Stomach (tissue), 9 donors: ENCODE measurements around the gene ASTN2. TPM values are rescaled to one million over a fixed set of nuclear protein-coding genes. Genes with fewer than 3 reads are reported as not detected.

ENCODE experiments used
- DNase-seq, 2 donors: peaks; one replicate each; pipeline versions ENCODE4 v3.0.0 to v3.0.0-alpha.2; 2013 to 2019
- H3K27ac ChIP-seq, 5 donors: fragments of 200-600 bp in 4 of 5; sonication (generic) in 4 of 5; one replicate each; pipeline ENCODE4 v1.5.1; 2013 to 2019; ENCODE audit warnings: mild to moderate bottlenecking in 1 of 5, moderate library complexity in 1 of 5
- H3K27me3 ChIP-seq, 3 donors: fragments of 200-600 bp; sonication (generic); one replicate each; pipeline ENCODE4 v1.5.1; 2017 to 2019; ENCODE audit warnings: mixed run types in 1 of 3
- H3K36me3 ChIP-seq, 4 donors: fragments of 200-600 bp; sonication (generic); 1 replicate in 3 of 4; 2 replicates in 1 of 4; pipeline ENCODE4 v1.5.1; 2016 to 2019
- H3K4me1 ChIP-seq, 4 donors: fragments of 200-600 bp; sonication (generic); one replicate each; pipeline ENCODE4 v1.5.1; 2016 to 2019
- H3K4me3 ChIP-seq, 4 donors: fragments of 200-600 bp; sonication (generic) in 3 of 4; one replicate each; pipeline ENCODE4 v1.5.1; 2016 to 2019; ENCODE audit warnings: mild to moderate bottlenecking in 1 of 4
- H3K9me3 ChIP-seq, 4 donors: fragments of 200-600 bp; sonication (generic); one replicate each; pipeline ENCODE4 v1.5.1; 2016 to 2019
- EP300 ChIP-seq: sonication (generic); formaldehyde crosslinking; IDR thresholded peaks from one replicate; pipeline ENCODE4 v1.6.1; 2017; ENCODE audit warnings: antibody characterized with exemption
- POLR2A ChIP-seq, 4 donors: fragments of 450-650 bp; IDR thresholded peaks; one replicate each; pipeline ENCODE4 v1.6.1; 2016; ENCODE audit warnings: antibody characterized with exemption in 4 of 4, control low read depth in 2 of 4, mild to moderate bottlenecking in 1 of 4, moderate library complexity in 1 of 4
- POLR2AphosphoS5 ChIP-seq, 3 donors: sonication (generic); formaldehyde crosslinking; IDR thresholded peaks; one replicate each; pipeline ENCODE4 v1.6.1; 2016; ENCODE audit warnings: antibody characterized with exemption in 3 of 3
- WGBS, 5 donors: extraction: QIAGEN DNeasy Blood & Tissue Kit in 3 of 5; methylation state at CpG; one replicate each; pipeline versions ENCODE4 v1.1.5 to v1.1.7; 2013 to 2018; 5-methylcytosine and 5-hydroxymethylcytosine counted together
- intact Hi-C: fragments of 100-400 bp; cut with DNase I; formaldehyde crosslinking; loops from one replicate; pipeline ENCODE4 v1.15.1; 2023; ENCODE audit warnings: low total_unique reads
- polyA plus RNA-seq, 3 donors: library from polyadenylated mRNA; stranded (reverse); fragments of 200-250 nt; gene quantifications; one replicate each; pipeline ENCODE4 v1.2.3, GENCODE V29; 2013
- total RNA-seq, 5 donors: library from RNA; depleted of rRNA; stranded (reverse); fragments of >200 nt; gene quantifications; one replicate each; pipeline versions ENCODE4 v1.1.0 to v1.2.3, GENCODE V29; 2014 to 2016
- TF ChIP-seq, protein P1 (sequence below), 7 experiments: fragments of 450-650 bp in 4 of 7; fragments of 200-600 bp in 3 of 7; sonication (generic) in 3 of 7; IDR thresholded peaks; one replicate each; pipeline ENCODE4 v1.5.1; 2016 to 2019; ENCODE audit warnings: antibody characterized with exemption in 7 of 7, control low read depth in 2 of 7, mild to moderate bottlenecking in 1 of 7
- donor health status: healthy with polysubstance abuse.
- donor health status: Bipolar disorder and iron deficiency.
- donor health status: healthy.

Gene ASTN2
- total and polyA plus RNA-seq, 8 donors: 2.1 to 22.3 (median 4.2) TPM; not detected in 1

DNA sequence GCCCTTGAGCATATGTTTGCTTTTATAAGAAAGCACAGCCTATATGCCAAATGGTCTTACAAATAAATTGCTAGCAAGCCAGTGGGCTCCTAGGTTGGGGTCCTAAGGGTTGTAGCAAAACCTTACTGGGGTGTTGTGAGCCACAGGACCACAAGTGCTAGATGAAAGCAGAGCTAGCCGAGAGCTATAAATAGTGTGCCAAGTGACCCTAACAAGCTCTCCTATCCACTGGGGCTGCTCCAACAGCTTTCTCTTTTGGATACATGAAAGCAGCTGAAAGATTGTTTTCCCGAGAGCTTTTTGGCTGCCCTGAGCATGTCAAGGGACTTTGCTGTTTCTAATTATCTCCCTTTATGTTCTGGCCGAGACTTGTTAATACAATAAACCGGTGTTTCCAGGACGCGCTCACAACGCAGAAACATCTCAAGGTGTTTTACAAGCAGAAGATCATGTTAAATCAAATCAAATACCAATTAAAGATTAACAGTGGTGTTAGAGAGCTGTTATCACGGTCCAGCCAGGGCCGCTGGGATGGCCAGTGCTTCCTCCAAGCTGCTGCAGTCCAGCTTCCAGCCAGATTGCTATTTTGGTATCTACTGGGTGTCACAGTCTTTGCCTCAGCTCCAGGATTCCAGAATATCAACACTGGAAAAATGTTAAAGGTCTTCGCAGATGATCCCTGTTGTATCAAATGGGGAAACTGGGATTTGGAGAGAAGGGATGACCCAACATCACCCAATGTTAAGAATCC, 351.0 kb downstream of the ASTN2 start:
- no peaks in the 10 kb centered on the region for H3K4me1 ChIP-seq
- H3K27ac ChIP-seq: no peak overlapping the region
- TF ChIP-seq POLR2AphosphoS5 (IDR thresholded peaks at IDR 0.05) (no peak), EP300 (no peak), POLR2A (IDR thresholded peaks at IDR 0.05) (no peak)
- TF ChIP-seq, protein P1, sequence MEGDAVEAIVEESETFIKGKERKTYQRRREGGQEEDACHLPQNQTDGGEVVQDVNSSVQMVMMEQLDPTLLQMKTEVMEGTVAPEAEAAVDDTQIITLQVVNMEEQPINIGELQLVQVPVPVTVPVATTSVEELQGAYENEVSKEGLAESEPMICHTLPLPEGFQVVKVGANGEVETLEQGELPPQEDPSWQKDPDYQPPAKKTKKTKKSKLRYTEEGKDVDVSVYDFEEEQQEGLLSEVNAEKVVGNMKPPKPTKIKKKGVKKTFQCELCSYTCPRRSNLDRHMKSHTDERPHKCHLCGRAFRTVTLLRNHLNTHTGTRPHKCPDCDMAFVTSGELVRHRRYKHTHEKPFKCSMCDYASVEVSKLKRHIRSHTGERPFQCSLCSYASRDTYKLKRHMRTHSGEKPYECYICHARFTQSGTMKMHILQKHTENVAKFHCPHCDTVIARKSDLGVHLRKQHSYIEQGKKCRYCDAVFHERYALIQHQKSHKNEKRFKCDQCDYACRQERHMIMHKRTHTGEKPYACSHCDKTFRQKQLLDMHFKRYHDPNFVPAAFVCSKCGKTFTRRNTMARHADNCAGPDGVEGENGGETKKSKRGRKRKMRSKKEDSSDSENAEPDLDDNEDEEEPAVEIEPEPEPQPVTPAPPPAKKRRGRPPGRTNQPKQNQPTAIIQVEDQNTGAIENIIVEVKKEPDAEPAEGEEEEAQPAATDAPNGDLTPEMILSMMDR (IDR thresholded peaks at IDR 0.05): no peak
- H3K36me3 ChIP-seq: no peaks in the 10 kb centered on the region
- intact Hi-C loops: no loop called here
- no peak for DNase-seq
- no peaks in the 10 kb centered on the region for H3K9me3 ChIP-seq
- no peaks in the 10 kb centered on the region for H3K27me3 ChIP-seq
- WGBS, 5 donors: 77 to 89% (median 87%) methylated on average over 10 of the region's 10 CpGs
- H3K4me3 ChIP-seq: no peak overlapping the region

DNA sequence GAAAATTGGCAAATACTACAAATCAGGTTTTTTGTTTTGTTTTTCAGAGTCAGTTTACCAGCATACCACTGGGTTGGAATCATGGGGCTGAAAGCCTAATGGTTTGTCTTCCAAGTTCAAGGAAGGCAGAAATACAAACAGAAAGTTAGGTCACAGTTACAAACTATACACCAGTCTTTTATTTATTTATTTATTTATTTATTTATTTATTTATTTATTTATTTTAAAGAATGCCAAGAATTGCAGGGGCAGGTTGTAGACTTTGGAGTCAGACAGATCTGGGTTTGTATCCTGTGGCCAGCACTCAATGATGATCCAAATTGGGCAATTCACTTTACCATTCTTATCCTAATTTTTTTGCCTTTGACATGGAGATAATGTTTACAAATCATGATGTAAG, 353.9 kb downstream of the ASTN2 start:
- no peaks in the 10 kb centered on the region for H3K4me1 ChIP-seq
- DNase-seq: no peak
- H3K4me3 ChIP-seq: no peak overlapping the region
- intact Hi-C loops: no loop called here
- no peaks in the 10 kb centered on the region for H3K27me3 ChIP-seq
- H3K27ac ChIP-seq: no peak overlapping the region
- H3K36me3 ChIP-seq: no peaks in the 10 kb centered on the region
- H3K9me3 ChIP-seq: no peaks in the 10 kb centered on the region
- TF ChIP-seq, protein P1 (IDR thresholded peaks at IDR 0.05): no peak
- TF ChIP-seq POLR2A (IDR thresholded peaks at IDR 0.05): no peak

DNA sequence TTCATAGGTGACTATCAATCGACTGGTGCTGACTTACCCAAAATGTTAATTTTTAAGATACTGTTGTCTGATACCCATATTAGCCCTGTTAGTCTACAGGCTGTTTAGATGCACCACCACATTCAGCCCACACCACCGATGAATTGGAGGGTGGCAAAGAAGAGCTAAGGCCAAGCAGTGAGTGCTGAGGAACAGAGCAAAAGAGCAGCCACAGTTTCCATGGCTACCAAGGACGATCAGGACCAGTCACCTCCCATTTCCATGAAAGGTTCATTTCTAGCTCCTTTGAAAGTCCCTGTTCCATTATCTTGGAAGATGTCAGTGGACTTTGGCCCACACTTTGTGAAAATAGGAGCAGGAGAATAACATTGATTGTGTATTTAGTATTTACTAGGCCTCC, 364.9 kb downstream of the ASTN2 start:
- no peak overlapping the region for H3K4me3 ChIP-seq
- DNase-seq: no peak
- no peaks in the 10 kb centered on the region for H3K27me3 ChIP-seq
- H3K4me1 ChIP-seq: no peaks in the 10 kb centered on the region
- TF ChIP-seq POLR2A (IDR thresholded peaks at IDR 0.05): no peak
- no peak for TF ChIP-seq EP300
- TF ChIP-seq, protein P1 (IDR thresholded peaks at IDR 0.05): no peak
- TF ChIP-seq POLR2AphosphoS5 (IDR thresholded peaks at IDR 0.05): no peak
- WGBS, 5 donors: 60 to 75% (median 72%) methylated on average over 3 of the region's 3 CpGs
- intact Hi-C loops: no loop called here
- no peaks in the 10 kb centered on the region for H3K9me3 ChIP-seq
- H3K36me3 ChIP-seq: no peaks in the 10 kb centered on the region
- H3K27ac ChIP-seq: no peak overlapping the region

DNA sequence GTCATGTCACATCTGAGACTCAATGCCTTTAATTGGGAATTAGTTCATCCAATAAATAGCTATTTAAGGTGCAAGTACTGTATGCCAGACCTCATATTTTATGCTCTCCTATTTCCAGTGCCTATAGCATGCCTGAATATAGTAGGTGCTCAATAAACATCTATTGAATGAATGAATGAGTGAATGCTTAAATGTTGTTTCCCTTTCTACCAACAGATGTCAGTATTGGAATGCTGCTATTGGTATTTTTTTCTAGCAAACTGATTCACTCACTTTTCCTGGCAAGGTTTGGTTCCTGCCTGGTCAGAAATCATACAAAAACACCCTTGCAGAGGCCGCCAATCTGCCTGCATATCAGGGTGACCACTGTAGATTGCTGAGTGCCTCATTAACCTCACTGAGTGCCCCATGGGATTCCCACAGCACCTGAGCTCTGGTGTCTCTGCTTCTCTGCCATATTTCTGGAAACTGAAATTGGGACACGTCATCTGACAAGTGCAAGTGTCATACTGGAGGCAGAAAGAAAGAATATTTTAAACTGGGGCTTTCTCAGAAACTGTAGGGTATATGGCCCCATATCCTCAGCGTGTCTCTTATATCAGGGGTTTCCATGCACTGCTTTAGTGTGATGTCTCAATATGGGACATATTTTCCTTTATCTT, 368.1 kb downstream of the ASTN2 start:
- Histone ChIP-seq H3K27me3 (no peaks in the 10 kb centered on the region), H3K36me3 (no peaks in the 10 kb centered on the region), H3K4me3 (no peak overlapping the region), H3K9me3 (no peaks in the 10 kb centered on the region), H3K27ac (no peak overlapping the region), H3K4me1 (no peaks in the 10 kb centered on the region)
- DNase-seq: no peak
- intact Hi-C loops: no loop called here
- no peak for TF ChIP-seq POLR2A (IDR thresholded peaks at IDR 0.05)
- TF ChIP-seq EP300: no peak
- TF ChIP-seq, protein P1 (IDR thresholded peaks at IDR 0.05): no peak
- no peak for TF ChIP-seq POLR2AphosphoS5 (IDR thresholded peaks at IDR 0.05)
- WGBS, 5 donors: 81 to 89% (median 84%) methylated on average over 3 of the region's 3 CpGs
